IMR-90 (cell line): ENCODE results near the gene PRSS38. TPM values are rescaled to one million over a fixed set of nuclear protein-coding genes. Genes with fewer than 3 reads are reported as not detected.

Experiments
- ATAC-seq: fragments of 200-7000 bp; cut with Tn5 transposase; 2 replicates; pipeline ENCODE4 v1.9.1; 2020; ENCODE audit warnings: low read depth, mild to moderate bottlenecking, moderate library complexity
- BruUV-seq: library from RNA; stranded (reverse); fragments of 400-500 nt; replicated peaks from 2 replicates; lab custom pipeline; 2021; lab: Mats Ljungman, UMichigan
- CTCF ChIA-PET: fragments of 300-600 bp; formaldehyde crosslinking; extraction: SDS; loops from one replicate; lab custom pipeline; 2021; ENCODE audit warnings: antibody characterized with exemption; lab: Yijun Ruan, JAX
- POLR2A ChIA-PET: fragments of 300-600 bp; sonication (Branson Sonifier 250); formaldehyde crosslinking; loops from one replicate; lab custom pipeline; 2022; ENCODE audit warnings: antibody characterized with exemption; ENCODE audit not compliant: unreplicated experiment; lab: Charles Lee
- DNase-seq: peaks from one replicate; pipeline ENCODE4 v3.0.0; 2013
- H2AFZ ChIP-seq: replicated peaks from 2 replicates; pipeline ENCODE3; 2013; ENCODE audit warnings: low read length, mild to moderate bottlenecking; ENCODE audit not compliant: poor library complexity
- H2AK5ac ChIP-seq: 2 replicates; pipeline ENCODE4 v1.6.1; 2013; ENCODE audit warnings: low read depth, low read length, inconsistent platforms
- H2AK9ac ChIP-seq: replicated peaks from 2 replicates; pipeline ENCODE3; 2013; ENCODE audit warnings: mild to moderate bottlenecking, low read depth, low read length, moderate library complexity; ENCODE audit not compliant: poor library complexity
- H2BK120ac ChIP-seq: 2 replicates; pipeline ENCODE4 v1.6.1; 2013; ENCODE audit warnings: low read depth, low read length, inconsistent platforms
- H2BK15ac ChIP-seq: 3 replicates; pipeline ENCODE4 v1.6.1; 2013; ENCODE audit warnings: low read depth, low read length, inconsistent platforms
- H2BK20ac ChIP-seq: 2 replicates; pipeline ENCODE4 v1.6.1; 2013; ENCODE audit warnings: low read depth, mild to moderate bottlenecking, inconsistent platforms, low read length, moderate library complexity
- H2BK5ac ChIP-seq: 2 replicates; pipeline ENCODE4 v1.6.1; 2013; ENCODE audit warnings: mild to moderate bottlenecking, low read depth, low read length, inconsistent platforms; ENCODE audit not compliant: poor library complexity, severe bottlenecking
- H3K14ac ChIP-seq: replicated peaks from 2 replicates; pipeline ENCODE4 v1.6.1; 2013; ENCODE audit warnings: low read depth, low read length, inconsistent platforms
- H3K18ac ChIP-seq: 2 replicates; pipeline ENCODE4 v1.6.1; 2013; ENCODE audit warnings: low read depth, low read length, control low read depth
- H3K23ac ChIP-seq: 2 replicates; pipeline ENCODE4 v1.6.1; 2013; ENCODE audit warnings: low read depth, low read length, inconsistent platforms
- H3K27ac ChIP-seq: 2 replicates; pipeline ENCODE4 v1.5.1; 2013; ENCODE audit warnings: mild to moderate bottlenecking, control low read depth, low read length; ENCODE audit not compliant: insufficient read depth
- H3K27me3 ChIP-seq: 2 replicates; pipeline ENCODE4 v1.6.1; 2013; ENCODE audit warnings: low read length; ENCODE audit not compliant: control insufficient read depth, insufficient read depth
- H3K36me3 ChIP-seq: 2 replicates; pipeline ENCODE4 v1.6.1; 2013; ENCODE audit warnings: low read length, mixed read lengths; ENCODE audit not compliant: control insufficient read depth, insufficient read depth
- H3K4ac ChIP-seq: 2 replicates; pipeline ENCODE4 v1.6.1; 2013; ENCODE audit warnings: low read depth, low read length, inconsistent platforms
- H3K4me1 ChIP-seq: 2 replicates; pipeline ENCODE4 v1.6.1; 2013; ENCODE audit warnings: low read length, mixed read lengths; ENCODE audit not compliant: control insufficient read depth, insufficient read depth
- H3K4me2 ChIP-seq: 2 replicates; pipeline ENCODE4 v1.6.1; 2013; ENCODE audit warnings: low read depth, mild to moderate bottlenecking, control low read depth, low read length, moderate library complexity
- H3K4me3 ChIP-seq: 2 replicates; pipeline ENCODE4 v1.5.1; 2013; ENCODE audit warnings: low read depth, mild to moderate bottlenecking, control low read depth, low read length, moderate library complexity; ENCODE audit not compliant: insufficient read depth
- H3K56ac ChIP-seq: 2 replicates; pipeline ENCODE4 v1.6.1; 2013; ENCODE audit warnings: low read length, inconsistent platforms; ENCODE audit not compliant: insufficient read depth; ENCODE audit errors: extremely low read depth
- H3K79me1 ChIP-seq, 2 experiments: 2 replicates each; pipeline ENCODE4 v1.6.1; 2013; ENCODE audit warnings: low read length in 2 of 2, inconsistent platforms in 1 of 2, low read depth in 1 of 2
- H3K9ac ChIP-seq: 2 replicates; pipeline ENCODE4 v1.6.1; 2013; ENCODE audit warnings: low read depth, low read length, control low read depth
- H3K9me1 ChIP-seq: 2 replicates; pipeline ENCODE4 v1.6.1; 2013; ENCODE audit warnings: low read length, inconsistent platforms; ENCODE audit not compliant: insufficient read depth
- H3K9me3 ChIP-seq: 2 replicates; pipeline ENCODE4 v1.6.1; 2013; ENCODE audit warnings: low read length; ENCODE audit not compliant: control insufficient read depth, insufficient read depth
- H4K20me1 ChIP-seq: 2 replicates; pipeline ENCODE4 v1.6.1; 2013; ENCODE audit warnings: low read length, inconsistent platforms; ENCODE audit not compliant: insufficient read depth
- H4K5ac ChIP-seq: 2 replicates; pipeline ENCODE4 v1.6.1; 2013; ENCODE audit warnings: mild to moderate bottlenecking, low read depth, low read length, control low read depth
- H4K8ac ChIP-seq, 2 experiments: 2 replicates each; pipeline ENCODE4 v1.6.1; 2013; ENCODE audit warnings: low read depth in 2 of 2, low read length in 2 of 2, control low read depth in 1 of 2, inconsistent platforms in 1 of 2
- H4K91ac ChIP-seq: 2 replicates; pipeline ENCODE4 v1.6.1; 2013; ENCODE audit warnings: low read depth, low read length, inconsistent platforms; ENCODE audit not compliant: insufficient read depth
- MAZ ChIP-seq: IDR thresholded peaks from 2 replicates; pipeline ENCODE4 v1.6.1; 2012; ENCODE audit warnings: low read depth, mild to moderate bottlenecking, low read length, improper control_type of control experiment, moderate library complexity, borderline replicate concordance
- USF2 ChIP-seq: fragments of 150-350 bp; IDR thresholded peaks from 2 replicates; pipeline ENCODE4 v1.6.1; 2017; ENCODE audit warnings: mild to moderate bottlenecking, antibody characterized with exemption, low read length, low read depth
- WGBS, 2 experiments: methylation state at CpG; one replicate each; pipeline versions ENCODE4 v1.1.5 to v1.1.7; 2013; ENCODE audit warnings: missing lambda C conversion rate in 2 of 2; ENCODE audit not compliant: insufficient read length in 1 of 2; ENCODE audit errors: extremely low coverage in 2 of 2; 5-methylcytosine and 5-hydroxymethylcytosine counted together
- dilution Hi-C: fragments of 300-500 bp; cut with HindIII; formaldehyde crosslinking; loops from one replicate; pipeline ENCODE4 v1.14.3; 2018; ENCODE audit warnings: low sequenced_read_pairs; ENCODE audit not compliant: unreplicated experiment
- in situ Hi-C: fragments of 300-500 bp; cut with MboI; formaldehyde crosslinking; loops from 3 replicates; pipeline ENCODE4 v1.14.3; 2019; ENCODE audit warnings: low sequenced_read_pairs, inconsistent platforms, mixed read lengths
- intact Hi-C: fragments of 100-400 bp; cut with micrococcal nuclease; formaldehyde crosslinking; loops from 2 replicates; pipeline ENCODE4 v1.10.0; 2022
- polyA plus RNA-seq, 3 experiments: library from polyadenylated mRNA; depleted of rRNA; stranded (reverse); fragments of >200 nt; gene quantifications; 2 replicates each; pipeline ENCODE4 v1.2.3, GENCODE V29; 2012; ENCODE audit warnings: low replicate concordance in 1 of 3
- total RNA-seq: library from RNA; depleted of rRNA; stranded (reverse); fragments of >200 nt; gene quantifications from 2 replicates; pipeline ENCODE4 v1.2.3, GENCODE V29; 2012

PRSS38 gene
- total and polyA plus RNA-seq, 2 of the 4 experiments (the other 2 are of a cell fraction) = not detected

- H3K79me1 ChIP-seq = peaks cover 0 to 10% of the 10 kb centered on the region in 2 experiments; a peak in 1 of 4 replicates
- no peaks in the 10 kb centered on the region for H3K27me3 ChIP-seq
- 100% methylated on average over 1 of the region's 8 CpGs; no CpG with 5 or more reads in 1 of the 2 experiments for WGBS, 2 experiments
- peaks cover 21% of the 10 kb centered on the region for H3K9me1 ChIP-seq
- H3K23ac ChIP-seq = no peak overlapping the region
- H3K27ac ChIP-seq = no peak overlapping the region
- in situ Hi-C loops (no loop called here), intact Hi-C loops (no loop called here), dilution Hi-C loops (no loop called here)
- H4K91ac ChIP-seq = no peak overlapping the region
- H2AK9ac ChIP-seq = peak overlapping the region; percentile 62
- no peak overlapping the region for H2BK15ac ChIP-seq
- H2BK5ac ChIP-seq = no peak overlapping the region
- H4K20me1 ChIP-seq = peaks cover 9% of the 10 kb centered on the region; the same call in 1 of the 2 replicates
- no peak overlapping the region for H4K8ac ChIP-seq
- peaks cover 16% of the 10 kb centered on the region for H3K36me3 ChIP-seq
- H3K9ac ChIP-seq = no peak overlapping the region
- ChIA-PET POLR2A (no interaction called here), CTCF (interaction anchor here (0.6 kb wide), 1 partner anchor 1278 kb away, joined by 4 read pairs; no protein-coding TSS in a partner anchor)
- peak; percentile 65 for ATAC-seq
- H2AFZ ChIP-seq = peak overlapping the region; percentile 9
- no peak overlapping the region for H3K18ac ChIP-seq
- DNase-seq = peak; percentile 61
- no TSS peak for BruUV-seq
- H2BK120ac ChIP-seq = no peak overlapping the region
- H3K14ac ChIP-seq = no peak overlapping the region
- H4K5ac ChIP-seq = no peak overlapping the region
- H3K4me1 ChIP-seq = peaks cover 16% of the 10 kb centered on the region
- peak overlapping the region; percentile 15; the same call in 1 of the 2 replicates for H2AK5ac ChIP-seq
- H3K9me3 ChIP-seq = no peaks in the 10 kb centered on the region
- 0 out of 2 replicates have a peak, but pooled peaks have one; percentile 13 for TF ChIP-seq USF2
- no peak for TF ChIP-seq MAZ
- H3K56ac ChIP-seq = no peak overlapping the region
- no peak overlapping the region for H3K4me3 ChIP-seq
- H2BK20ac ChIP-seq = no peak overlapping the region
- no peak overlapping the region for H3K4ac ChIP-seq
- no peak overlapping the region for H3K4me2 ChIP-seq
Measured at GRCh38 chr1:227778401-227778947, 37.0 kb upstream of the PRSS38 start.
